Keratinocyte (primary cell): ENCODE data around the gene TTC33.

Experiments used
- EZH2 ChIP-seq: IDR thresholded peaks from one replicate; pipeline ENCODE4 v1.6.1; 2012; ENCODE audit warnings: inconsistent platforms, mild to moderate bottlenecking, low read length, moderate library complexity
- TF ChIP-seq, protein P1 (sequence below), 3 experiments: IDR thresholded peaks in 1 of 3; conservative IDR thresholded peaks in 1 of 3; optimal IDR thresholded peaks in 1 of 3; 2 replicates in 2 of 3; 3 replicates in 1 of 3; pipeline versions ENCODE3 to v1.5.1; 2011; ENCODE audit warnings: low read length in 3 of 3, mild to moderate bottlenecking in 3 of 3, moderate library complexity in 2 of 3, control low read depth in 1 of 3, inconsistent platforms in 1 of 3; ENCODE audit not compliant: insufficient read depth in 2 of 3; ENCODE audit errors: extremely low read depth in 1 of 3

DNA sequence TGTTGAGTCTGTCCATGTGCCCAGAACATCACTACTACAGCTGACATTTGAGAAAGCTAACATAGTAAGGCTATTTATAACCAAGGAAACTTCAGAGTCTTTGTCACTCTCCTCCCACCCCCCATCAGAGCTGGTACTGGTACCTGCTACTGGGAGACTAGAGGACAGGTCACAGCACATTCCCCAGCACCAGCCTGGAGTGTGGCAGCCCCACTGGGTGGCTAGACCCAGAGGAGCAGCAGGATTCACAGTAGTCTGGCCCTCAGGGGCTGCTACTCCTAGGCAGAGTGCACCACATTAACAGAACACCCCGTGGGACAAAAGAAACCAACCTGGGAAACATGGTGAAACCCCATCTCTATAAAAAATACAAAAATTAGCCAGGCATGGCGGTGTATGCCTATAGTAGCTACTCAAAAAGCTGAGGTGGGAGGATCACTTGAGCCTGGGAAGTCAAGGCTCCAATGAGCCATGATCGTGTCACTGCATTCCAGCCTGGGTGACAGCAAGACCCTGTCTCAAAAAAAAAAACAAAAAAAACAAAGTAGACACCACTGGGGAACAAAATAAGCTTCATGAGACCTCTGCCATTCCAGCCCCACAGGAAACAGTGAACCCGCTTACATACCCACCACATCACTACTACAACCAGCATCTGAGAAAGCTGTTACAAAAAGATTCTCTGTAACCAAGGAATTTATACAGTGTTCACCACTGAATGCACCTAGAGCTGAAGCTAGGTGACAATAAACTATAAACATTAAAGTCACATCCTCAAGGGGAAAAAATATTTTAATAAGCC, 102.3 kb downstream of the TTC33 start:
- TF ChIP-seq, protein P1, sequence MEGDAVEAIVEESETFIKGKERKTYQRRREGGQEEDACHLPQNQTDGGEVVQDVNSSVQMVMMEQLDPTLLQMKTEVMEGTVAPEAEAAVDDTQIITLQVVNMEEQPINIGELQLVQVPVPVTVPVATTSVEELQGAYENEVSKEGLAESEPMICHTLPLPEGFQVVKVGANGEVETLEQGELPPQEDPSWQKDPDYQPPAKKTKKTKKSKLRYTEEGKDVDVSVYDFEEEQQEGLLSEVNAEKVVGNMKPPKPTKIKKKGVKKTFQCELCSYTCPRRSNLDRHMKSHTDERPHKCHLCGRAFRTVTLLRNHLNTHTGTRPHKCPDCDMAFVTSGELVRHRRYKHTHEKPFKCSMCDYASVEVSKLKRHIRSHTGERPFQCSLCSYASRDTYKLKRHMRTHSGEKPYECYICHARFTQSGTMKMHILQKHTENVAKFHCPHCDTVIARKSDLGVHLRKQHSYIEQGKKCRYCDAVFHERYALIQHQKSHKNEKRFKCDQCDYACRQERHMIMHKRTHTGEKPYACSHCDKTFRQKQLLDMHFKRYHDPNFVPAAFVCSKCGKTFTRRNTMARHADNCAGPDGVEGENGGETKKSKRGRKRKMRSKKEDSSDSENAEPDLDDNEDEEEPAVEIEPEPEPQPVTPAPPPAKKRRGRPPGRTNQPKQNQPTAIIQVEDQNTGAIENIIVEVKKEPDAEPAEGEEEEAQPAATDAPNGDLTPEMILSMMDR (optimal IDR thresholded peaks at IDR 0.05 in 1 of 3, IDR thresholded peaks at IDR 0.05 in 1 of 3, conservative IDR thresholded peaks at IDR 0.05 in 1 of 3; ENCODE audit: extremely low read depth in 1 of 3, insufficient read depth in 2 of 3, low read length in 3 of 3): no peak
- TF ChIP-seq EZH2: no peak
